HTERT RPE-1 (cell line): ENCODE measurements around the gene UNC119B.

Experiments
- in situ Hi-C: fragments of 300-500 bp; cut with MboI; formaldehyde crosslinking; loops from 4 replicates; pipeline ENCODE4 v1.14.3; 2020; ENCODE audit warnings: low sequenced_read_pairs

UNC119B gene

DNA sequence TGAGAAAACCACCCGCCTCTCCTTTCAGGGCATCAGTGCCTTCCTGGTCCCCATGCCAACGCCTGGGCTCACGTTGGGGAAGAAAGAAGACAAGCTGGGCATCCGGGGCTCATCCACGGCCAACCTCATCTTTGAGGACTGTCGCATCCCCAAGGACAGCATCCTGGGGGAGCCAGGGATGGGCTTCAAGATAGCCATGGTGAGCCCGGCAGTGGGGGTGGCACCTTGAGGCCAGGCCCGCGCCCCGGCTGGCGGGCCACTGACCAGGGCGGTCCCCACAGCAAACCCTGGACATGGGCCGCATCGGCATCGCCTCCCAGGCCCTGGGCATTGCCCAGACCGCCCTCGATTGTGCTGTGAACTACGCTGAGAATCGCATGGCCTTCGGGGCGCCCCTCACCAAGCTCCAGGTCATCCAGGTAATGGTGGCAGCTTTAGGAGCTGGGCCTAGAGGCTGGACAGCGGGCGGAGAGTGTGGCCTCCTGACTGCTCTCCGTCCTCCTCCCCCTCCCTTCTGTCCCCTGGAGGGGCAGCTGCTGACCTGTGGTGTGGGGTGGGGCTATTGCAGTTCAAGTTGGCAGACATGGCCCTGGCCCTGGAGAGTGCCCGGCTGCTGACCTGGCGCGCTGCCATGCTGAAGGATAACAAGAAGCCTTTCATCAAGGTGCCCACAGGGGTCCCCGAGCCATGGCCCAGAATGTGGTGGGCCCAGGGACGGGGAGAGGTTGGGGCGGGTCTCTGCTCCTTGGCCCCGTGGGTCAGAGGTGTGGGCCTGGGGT lies 28.2 kb downstream of the UNC119B start:
- in situ Hi-C loops: no loop called here

DNA sequence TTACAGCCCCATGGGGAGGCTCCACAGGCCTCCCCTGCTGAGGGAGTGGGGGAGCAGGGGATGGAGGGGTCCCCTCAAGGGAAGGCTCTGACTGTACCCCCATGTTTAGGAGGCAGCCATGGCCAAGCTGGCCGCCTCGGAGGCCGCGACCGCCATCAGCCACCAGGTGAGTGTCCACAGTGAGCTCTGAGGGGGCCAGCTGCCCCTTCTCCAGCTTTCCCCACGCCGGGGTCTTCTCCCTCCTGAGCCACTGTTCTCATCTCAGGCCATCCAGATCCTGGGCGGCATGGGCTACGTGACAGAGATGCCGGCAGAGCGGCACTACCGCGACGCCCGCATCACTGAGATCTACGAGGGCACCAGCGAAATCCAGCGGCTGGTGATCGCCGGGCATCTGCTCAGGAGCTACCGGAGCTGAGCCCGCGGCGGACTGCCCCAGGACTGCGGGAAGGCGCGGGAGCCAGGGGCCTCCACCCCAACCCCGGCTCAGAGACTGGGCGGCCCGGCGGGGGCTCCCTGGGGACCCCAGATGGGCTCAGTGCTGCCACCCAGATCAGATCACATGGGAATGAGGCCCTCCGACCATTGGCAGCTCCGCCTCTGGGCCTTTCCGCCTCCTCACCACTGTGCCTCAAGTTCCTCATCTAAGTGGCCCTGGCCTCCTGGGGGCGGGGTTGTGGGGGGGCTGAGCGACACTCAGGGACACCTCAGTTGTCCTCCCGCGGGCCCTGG lies 28.9 kb downstream of the UNC119B start:
- in situ Hi-C loops: no loop called here

DNA sequence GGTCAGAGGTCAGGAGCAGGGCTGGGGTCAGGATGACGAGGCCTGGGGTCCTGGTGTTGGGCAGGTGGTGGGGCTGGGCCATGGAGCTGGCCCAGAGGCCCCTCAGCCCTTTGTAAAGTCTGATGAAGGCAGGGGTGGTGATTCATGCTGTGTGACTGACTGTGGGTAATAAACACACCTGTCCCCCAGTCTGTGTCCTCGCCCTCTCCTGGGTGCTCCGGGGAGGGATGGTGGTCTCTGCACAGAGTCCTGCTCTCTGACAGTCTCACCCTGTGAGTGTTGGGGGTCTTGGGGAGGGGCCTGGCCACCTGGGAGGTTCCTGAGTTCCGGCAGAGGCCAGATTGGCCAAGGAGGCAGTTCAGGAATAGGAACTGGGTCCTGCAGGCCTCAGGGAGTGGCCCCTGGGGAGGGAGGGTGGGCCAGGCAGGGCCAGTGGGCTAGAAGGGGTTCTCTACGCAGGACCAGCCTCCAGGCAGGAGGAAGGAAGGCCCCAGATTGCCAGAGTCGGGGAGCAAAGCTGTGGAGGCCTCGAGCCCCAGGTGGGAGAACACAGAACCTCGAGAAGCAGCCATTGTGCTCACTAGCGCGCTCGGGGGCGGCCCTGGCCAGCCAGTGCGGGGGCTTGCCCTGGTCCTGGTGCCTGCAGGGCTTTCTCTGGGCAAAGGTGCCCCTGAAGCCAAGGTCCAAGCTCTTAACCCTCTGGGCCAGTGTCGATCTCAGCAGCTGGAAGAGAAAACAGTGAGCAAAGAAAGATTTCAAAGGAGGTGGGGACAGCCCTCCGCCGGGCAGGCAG lies 29.8 kb downstream of the UNC119B start:
- in situ Hi-C loops: no loop called here

DNA sequence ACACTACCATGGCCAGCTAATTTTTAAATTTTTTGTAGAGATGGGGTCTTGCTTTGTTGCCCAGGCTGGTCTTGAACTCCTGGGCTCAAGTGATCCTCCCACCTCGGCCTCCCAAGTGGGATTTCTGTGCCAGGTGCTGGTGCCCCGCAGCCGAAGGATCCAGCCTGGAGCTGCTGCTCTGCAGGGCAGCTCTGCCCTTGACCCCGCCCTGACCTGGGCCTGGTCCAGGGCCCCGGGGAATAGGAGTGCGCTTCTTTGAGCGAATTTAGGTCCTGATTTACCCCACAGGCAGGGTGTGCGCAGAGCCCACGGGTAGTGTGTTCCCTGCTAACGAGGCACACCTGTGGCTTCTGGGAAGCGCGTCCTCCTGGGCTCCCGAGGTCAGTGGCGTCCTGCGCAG lies 30.6 kb downstream of the UNC119B start:
- in situ Hi-C loops: no loop called here

DNA sequence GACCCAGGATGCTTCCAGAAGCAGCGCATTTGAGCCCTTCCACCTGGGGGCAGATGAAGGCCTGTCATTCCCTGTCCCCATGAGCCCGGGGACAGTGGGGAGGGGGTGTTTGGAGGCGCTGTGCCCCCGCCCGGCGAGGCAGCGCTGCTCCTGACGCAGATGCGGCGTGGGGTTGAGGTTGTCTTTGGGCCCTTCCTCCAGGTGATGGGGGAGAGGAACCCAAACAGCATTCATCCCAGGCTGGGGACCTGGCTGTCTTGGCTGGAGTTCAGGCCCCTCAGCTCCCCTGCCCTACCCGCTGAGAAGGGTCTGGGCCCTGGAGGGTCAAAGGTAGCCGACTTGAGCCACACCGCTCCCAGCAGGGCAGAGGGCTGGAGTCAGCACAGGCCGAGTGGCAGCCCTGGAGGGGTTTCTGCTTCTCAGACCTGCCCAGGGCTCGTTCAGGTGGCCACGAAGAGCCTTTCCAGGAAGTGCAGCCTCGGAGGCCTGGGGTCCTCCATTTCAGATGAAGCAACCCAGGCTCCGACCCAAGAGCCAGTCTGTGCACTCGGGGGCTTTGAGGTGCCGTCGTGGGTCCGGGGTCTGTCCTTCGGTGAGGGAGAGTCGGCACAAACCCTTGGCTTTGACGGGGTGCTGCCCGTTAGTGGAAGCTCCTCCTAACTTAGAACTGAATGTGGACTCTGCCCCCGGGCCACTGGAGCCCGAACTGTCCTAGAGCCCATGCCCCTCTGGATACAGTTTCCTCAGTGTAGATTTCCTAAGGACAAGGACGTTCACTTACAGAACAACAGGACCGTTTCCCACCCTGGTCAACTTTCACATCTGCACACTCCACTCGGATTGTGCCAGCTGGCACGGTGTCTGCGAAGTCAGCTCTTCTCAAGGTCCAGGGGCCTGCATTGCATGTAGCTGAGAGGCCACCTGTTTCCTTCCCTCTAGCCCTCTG lies 31.5 kb downstream of the UNC119B start:
- in situ Hi-C loops: no loop called here

DNA sequence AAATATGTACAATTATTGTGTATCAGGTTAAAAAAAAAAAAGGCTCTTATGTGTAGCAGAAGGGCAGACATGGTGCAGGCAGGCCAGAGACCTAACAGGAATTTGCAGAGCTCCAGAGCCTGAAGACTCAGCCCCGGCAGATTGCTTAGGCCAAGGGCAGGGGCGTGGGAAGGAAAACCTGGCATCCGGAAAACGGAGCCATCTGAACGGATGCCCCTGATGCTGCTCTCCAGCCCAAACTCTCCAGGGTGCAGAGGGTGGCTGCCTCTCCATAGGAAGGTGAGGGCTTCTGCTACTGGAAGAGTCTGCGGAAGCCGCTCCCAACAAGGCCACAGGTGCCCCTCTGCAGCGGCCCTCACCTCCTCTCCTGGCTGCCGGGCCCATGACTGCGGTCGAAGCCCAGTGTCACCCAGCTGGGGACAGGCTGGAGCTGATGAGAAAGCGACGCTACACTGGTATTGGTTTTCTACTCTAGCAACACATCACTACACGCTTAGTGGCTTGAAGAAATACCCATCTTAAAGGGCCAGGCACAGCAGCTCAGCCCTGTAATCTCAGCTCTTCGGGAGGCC lies 34.8 kb downstream of the UNC119B start:
- in situ Hi-C loops: no loop called here

DNA sequence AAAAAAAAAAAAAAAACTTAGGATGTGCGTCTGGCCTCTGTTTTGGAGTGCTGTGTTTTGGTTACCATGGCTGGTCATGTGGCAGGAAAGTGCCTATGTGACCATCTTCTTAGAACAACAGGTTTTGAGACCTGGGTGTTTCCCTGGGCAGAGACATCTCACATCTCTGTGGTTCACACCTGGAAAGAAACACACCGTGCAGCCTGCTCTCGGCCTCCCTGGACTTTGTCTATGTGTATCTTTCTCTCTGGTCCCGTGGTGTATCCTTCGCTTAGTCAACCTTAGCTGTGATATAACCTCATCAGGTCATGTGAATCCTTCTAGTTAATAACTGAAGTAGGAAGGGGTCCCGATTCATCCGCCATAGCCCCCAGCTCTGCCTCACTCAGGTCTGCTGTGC lies 38.0 kb downstream of the UNC119B start:
- in situ Hi-C loops: no loop called here

DNA sequence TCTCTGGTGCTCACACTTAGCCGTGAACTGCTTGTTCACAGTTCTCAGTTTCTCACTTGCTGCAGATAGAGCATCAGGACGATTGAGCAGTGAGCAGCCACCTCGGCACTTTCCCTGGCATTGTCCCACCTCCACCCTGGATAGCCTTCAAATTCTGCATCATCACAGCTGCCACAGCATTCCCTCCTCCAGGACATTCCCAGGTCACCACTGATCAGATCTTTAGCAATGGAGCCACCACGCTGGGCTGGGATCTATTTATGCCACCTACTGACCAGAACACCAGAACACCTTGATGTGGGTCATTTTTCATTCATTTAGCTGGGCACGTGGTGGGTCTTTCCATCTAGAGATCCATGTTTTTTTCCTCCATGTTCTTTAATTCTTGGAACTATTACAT lies 39.0 kb downstream of the UNC119B start:
- in situ Hi-C loops: no loop called here

DNA sequence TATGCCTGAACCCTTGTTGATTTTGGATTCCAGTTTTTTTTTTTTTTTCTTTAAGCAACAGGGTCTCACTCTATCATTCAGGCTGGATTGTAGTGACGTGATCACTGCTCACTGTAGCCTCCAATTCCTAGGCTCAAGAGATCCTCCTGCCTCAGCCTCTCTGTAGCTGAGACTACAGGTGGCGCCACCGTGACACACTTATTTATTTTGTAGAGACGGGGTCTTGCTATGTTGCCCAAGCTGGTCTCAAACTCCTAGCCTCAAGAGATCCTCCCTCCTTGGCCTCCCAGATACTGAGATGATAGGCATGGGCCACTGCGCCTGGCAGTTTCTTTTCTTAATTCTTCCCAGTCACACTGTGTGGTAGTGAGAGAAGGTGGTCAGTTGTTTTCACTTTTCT lies 40.5 kb downstream of the UNC119B start:
- in situ Hi-C loops: no loop called here

DNA sequence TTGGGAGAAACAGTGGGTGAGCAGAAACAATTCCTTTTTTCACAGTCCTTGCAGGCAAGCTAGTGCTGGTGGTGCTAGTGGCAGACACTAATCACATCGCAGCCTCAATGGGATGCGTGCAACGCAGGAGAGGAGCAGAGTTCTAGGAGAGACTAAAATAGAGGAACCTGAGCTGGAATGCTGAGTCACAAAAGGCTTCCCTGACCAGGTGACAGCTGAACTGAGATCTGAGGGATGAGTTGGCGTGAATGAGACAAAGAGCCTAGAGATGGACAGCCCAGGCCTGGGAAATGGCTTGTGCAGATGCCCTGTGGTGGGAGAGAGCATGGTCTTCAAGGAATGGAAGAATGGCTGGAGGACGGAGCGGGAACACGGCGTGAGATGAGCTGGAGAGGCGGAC lies 41.1 kb downstream of the UNC119B start:
- in situ Hi-C loops: no loop called here

DNA sequence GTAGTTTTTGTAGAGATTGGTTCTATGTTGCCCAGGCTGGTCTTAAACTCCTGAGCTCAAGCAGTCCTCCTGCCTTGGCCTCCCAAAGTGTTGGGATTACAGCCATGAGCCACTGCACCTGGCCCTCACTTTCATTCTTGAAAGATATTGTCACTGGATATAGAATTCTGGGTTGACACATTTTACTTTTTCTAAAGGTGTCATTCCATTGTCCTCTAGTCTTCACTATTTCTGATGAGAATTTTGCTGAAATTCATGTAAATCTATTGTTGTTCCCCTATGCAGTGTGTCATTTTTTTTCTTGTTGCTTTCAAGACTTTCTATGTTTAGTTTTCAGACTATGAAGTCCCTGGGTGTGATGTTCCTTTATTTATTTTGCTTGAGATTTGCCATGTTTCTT lies 44.5 kb downstream of the UNC119B start:
- in situ Hi-C loops: no loop called here

DNA sequence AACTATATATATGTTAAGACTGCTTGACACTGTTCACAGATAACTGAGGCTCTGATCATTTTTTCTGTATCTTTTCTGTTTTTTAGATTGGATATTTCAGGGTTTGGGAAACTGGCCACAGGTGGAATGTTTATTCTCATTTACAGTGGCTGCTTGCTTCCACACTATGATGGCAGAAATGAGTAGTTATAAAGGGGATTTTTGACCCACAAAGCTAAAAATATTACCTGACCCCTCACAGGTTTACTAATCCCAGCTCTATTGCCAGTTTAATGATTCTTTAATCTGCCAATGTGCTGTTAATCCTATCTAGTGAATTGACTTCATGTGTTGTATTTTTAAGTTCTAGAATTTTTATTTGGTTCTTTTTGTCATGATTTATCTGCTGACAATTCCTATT lies 45.0 kb downstream of the UNC119B start:
- in situ Hi-C loops: no loop called here

DNA sequence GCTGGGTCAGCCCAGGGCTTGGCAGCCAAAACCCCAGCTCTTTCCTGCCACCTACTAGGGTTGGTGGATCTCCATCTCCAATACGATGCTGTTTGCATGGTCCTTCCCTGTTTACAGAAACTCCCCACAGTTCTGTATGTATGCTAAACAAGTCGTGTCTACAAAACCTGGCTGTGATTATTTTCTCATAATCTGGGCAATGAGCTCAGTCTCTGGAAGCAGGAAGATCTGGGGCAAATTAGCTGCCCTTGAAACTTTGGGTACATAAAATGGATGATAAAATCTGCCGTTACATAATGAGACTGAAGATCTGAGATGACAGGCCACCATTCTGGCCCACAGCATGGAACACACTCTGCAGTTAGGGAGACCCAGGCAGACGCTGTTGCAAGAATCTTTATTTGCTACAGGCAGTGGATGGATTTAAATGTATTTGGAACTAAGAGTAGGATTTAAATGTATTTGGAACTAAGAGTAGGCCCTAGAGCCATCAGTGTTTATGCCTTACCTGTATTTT lies 47.0 kb downstream of the UNC119B start:
- in situ Hi-C loops: no loop called here

DNA sequence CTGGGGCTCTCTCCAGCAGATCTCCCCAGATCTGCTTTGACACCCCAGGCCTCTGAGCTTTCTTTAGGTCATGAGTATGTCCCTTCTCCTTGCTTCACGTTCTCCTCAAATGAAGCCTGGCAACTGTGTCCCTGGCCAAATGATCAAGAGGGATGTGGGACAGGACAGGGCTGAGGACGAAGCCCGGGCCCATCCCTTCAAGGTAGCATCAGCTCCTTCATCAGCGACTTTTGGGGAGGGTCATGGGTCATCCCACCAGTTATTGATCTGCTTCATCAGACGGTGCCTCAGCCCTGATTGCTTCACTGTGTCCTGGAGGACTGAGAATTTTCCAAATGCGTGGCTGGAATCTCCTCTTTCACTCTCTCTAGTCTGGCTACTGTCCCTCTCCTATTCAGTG lies 47.7 kb downstream of the UNC119B start:
- in situ Hi-C loops: no loop called here

DNA sequence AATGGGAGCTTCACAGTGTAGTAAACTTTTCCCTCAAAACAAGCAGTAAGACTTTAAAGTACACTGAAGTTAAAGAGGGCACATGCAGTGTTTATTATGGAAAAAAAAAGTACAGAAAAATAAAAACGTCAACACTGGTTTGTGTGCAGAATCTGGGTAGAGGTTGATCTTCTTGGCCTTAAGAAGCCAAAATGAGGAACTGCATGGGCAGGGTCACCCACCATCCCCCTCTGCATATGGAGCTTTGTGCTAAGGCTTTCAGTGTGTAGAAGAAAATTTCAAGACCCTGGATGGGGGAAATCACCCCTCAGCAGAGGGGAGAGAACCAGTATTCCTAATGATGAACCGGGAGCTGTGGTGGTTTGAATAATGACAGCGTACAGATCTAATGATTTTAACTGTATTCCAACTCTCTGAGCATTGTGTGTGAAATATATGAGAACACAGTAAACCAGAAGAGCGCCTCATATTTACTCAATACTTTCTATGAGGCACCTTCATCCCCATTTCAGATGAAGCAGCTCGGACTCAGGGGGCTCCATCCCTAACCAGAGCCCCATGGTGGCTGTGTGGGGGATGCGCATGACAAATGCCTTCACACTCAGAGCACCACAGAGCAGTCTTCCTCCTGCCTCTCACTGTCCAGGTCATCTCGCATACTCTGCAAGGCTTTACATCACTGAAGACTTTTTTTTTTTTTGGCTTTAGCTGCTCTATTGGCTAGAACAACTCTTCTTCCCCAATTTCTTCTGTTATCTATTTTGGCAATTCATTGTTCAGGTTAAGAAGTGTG lies 48.7 kb downstream of the UNC119B start:
- in situ Hi-C loops: no loop called here

DNA sequence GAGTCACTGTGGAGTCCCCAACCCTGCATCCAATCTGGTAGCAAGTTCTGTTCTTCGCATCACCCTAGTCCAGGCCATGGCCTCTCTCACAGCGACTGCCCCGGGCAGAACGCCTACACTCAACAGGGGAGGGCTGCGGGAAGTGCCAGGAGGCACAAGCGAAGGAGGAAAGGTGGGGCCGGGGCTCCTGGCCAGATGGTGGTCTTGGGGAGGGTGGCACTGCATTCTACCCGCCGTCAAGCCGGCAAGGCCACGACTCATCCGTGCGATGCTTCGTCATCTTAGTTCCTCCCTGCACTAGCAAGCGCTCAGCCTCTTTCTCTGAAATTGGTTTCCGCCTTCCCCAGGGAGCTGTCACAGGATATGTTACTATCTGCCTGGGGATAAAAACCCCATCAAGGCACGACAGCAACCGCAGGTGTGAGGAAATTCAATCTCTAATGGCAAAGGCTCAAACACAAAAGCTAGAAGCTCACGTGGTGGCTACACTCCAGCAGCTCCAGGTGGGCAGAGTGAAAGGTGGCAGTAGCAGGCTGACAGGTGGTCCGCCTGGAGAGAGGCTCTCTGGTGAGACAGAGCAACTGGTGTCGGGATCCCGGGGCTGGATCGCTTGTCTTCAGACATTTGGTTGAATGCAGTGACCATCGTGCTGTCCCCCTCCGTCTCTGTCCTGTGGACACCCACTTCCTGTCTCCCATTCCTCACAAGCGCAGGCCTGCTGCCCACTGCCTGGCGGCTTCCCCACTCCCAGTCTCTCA lies 49.5 kb downstream of the UNC119B start:
- in situ Hi-C loops: no loop called here

DNA sequence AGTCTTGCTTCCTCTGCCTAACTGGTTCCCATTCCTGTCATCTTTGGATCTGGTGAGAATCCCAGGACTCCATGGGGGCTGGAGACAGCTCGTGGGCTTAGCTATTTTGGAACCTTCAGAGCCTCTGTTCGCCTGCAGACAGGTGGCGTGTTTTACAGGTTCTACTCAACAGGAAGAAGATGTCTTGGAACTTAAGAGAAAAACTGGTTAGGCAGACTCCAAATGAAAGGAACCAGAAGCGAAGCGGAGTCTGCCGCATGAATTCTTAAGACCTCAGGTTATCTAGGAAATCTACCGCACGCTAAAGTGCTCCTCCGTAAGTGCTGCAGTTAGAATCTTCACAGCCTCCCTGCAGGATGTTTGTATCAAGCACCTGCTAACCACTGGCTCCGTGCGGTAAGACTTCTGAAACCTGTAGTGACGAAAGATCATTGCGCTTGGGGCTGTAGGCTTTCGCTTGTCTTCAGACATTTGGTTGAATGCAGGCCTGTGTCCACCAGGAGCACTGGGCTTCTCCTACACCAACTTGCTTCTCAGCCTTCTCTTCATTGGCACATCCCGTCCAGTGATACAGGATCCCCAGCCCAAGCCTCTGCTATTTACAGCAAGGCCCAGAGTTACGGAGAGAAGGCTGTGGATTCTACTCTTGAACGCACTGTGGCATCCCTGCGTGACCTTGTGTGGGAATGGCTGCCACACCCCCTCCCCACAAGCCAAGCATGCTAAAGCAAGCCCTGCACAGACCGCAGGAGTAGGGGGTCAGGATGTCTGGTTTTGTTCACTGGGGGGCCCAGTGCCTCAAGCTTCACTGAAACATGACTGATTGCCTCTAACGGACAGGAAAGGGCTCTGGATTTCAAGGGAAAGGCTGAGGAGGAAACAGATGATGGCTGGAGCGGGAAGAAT lies 50.3 kb downstream of the UNC119B start:
- in situ Hi-C loops: no loop called here
